ENCODE measurements around the gene RHEBL1.

The RHEBL1 gene

GRCh38 chr12:49069507-49070346 is at the start of gene RHEBL1:
Gene RHEBL1, minus strand, starts transcription at chr12:49069979. Its CDS starts 194 bp downstream, at chr12:49069785.
- TF ChIP-seq CTCF (conservative IDR thresholded peaks at IDR 0.05; ENCODE audit: low read depth), result peak; percentile 47
- DNase-seq (ENCODE audit: low spot score), result peak; percentile 98
- ChIA-PET POLR2A (ENCODE audit: low non-redundant PET) (interaction anchor here (0.6 to 1.1 kb wide), 2 partner anchors 61 to 165 kb away, joined by 4 to 5 read pairs; partner anchors contain the start of gene TUBA1B), CTCF (no interaction called here)
- peak within 1 kb of the TSS; percentile 92 for H3K27ac ChIP-seq

- CTCF ChIA-PET, result interaction anchor here (0.6 to 3.9 kb wide), 7 partner anchors 13 to 187 kb away, joined by 3 to 26 read pairs (median 6); partner anchors contain the start of gene TUBA1B
- TF ChIP-seq CTCF (conservative IDR thresholded peaks at IDR 0.05; ENCODE audit: low read depth), result no peak
- no peak for DNase-seq (ENCODE audit: low spot score)
- H3K27ac ChIP-seq, result peak overlapping the region; percentile 87
- POLR2A ChIA-PET (ENCODE audit: low non-redundant PET), result no interaction called here
These were observed 41.4 kb upstream of the RHEBL1 start for GRCh38 chr12:49111206-49111605.

GRCh38 chr12:49110464-49111155 is 40.8 kb upstream of the RHEBL1 start, which contains the start of gene LMBR1L:
Gene LMBR1L, minus strand, starts transcription at chr12:49110847. Its CDS starts 292 bp downstream, at chr12:49110555.
- TF ChIP-seq CTCF (conservative IDR thresholded peaks at IDR 0.05; ENCODE audit: low read depth), result peak; percentile 47; the same call in 1 of the 2 replicates
- peak; percentile 100 for DNase-seq (ENCODE audit: low spot score)
- peak within 1 kb of the TSS; percentile 87 for H3K27ac ChIP-seq
- POLR2A ChIA-PET (ENCODE audit: low non-redundant PET), result no interaction called here
- CTCF ChIA-PET, result interaction anchor here (0.6 to 3.9 kb wide), 8 partner anchors 12 to 188 kb away, joined by 3 to 26 read pairs (median 5); partner anchors contain the start of gene TUBA1B

- CTCF ChIA-PET, result interaction anchor here (0.7 to 3.9 kb wide), 4 partner anchors 18 to 126 kb away, joined by 3 to 26 read pairs (median 4); no protein-coding TSS in a partner anchor
- no peak for TF ChIP-seq CTCF (conservative IDR thresholded peaks at IDR 0.05; ENCODE audit: low read depth)
- peak overlapping the region; percentile 87 for H3K27ac ChIP-seq
- DNase-seq (ENCODE audit: low spot score), result no peak
- POLR2A ChIA-PET (ENCODE audit: low non-redundant PET), result no interaction called here
These were observed 40.1 kb upstream of the RHEBL1 start for GRCh38 chr12:49109641-49110463.

GRCh38 chr12:49108958-49109404 is 39.2 kb upstream of the RHEBL1 start:
- ChIA-PET CTCF (interaction anchor here (1.0 to 3.9 kb wide), 3 partner anchors 21 kb away, joined by 3 to 26 read pairs (median 4); no protein-coding TSS in a partner anchor), POLR2A (ENCODE audit: low non-redundant PET) (no interaction called here)
- no peak for TF ChIP-seq CTCF (conservative IDR thresholded peaks at IDR 0.05; ENCODE audit: low read depth)
- DNase-seq (ENCODE audit: low spot score), result no peak
- peak overlapping the region; percentile 87 for H3K27ac ChIP-seq

Measured in RWPE1 (cell line).